Neural crest cell (in vitro differentiated cells): ENCODE measurements around the gene IRF3. TPM values are rescaled to one million over a fixed set of nuclear protein-coding genes. Genes with fewer than 3 reads are reported as not detected.

ENCODE experiments used
- DNase-seq: peaks from one replicate; pipeline ENCODE4 v3.0.0; 2021; ENCODE audit warnings: low read depth, mixed read lengths, low spot score
- H3K27ac Mint-ChIP-seq: one replicate; pipeline ENCODE4 v1.8.0; 2021; ENCODE audit warnings: mild to moderate bottlenecking, mixed read lengths; ENCODE audit not compliant: unreplicated experiment
- H3K27me3 Mint-ChIP-seq: 2 replicates; pipeline ENCODE4 v1.8.0; 2021; ENCODE audit warnings: low read depth, mild to moderate bottlenecking, mixed read lengths
- H3K36me3 Mint-ChIP-seq: 2 replicates; pipeline ENCODE4 v1.8.0; 2021; ENCODE audit warnings: low read depth, mild to moderate bottlenecking, mixed read lengths
- H3K4me1 Mint-ChIP-seq: 2 replicates; pipeline ENCODE4 v1.8.0; 2021; ENCODE audit warnings: mixed read lengths
- H3K4me3 Mint-ChIP-seq: one replicate; pipeline ENCODE4 v1.8.0; 2021; ENCODE audit warnings: mild to moderate bottlenecking, mixed read lengths
- H3K9me3 Mint-ChIP-seq: 2 replicates; pipeline ENCODE4 v1.8.0; 2021; ENCODE audit warnings: mixed read lengths
- total RNA-seq: library from RNA; stranded (reverse); gene quantifications from 2 replicates; pipeline ENCODE4 v1.2.1, GENCODE V29; 2021
- TF ChIP-seq, protein P1 (sequence below): fragments of 200-600 bp; sonication (generic); conservative IDR thresholded peaks from 2 replicates; pipeline ENCODE4 v1.5.0; 2021; ENCODE audit warnings: antibody characterized with exemption, mild to moderate bottlenecking

IRF3 gene
- total RNA-seq, 1 donor from 2014 or later, result 76.0 TPM

DNA sequence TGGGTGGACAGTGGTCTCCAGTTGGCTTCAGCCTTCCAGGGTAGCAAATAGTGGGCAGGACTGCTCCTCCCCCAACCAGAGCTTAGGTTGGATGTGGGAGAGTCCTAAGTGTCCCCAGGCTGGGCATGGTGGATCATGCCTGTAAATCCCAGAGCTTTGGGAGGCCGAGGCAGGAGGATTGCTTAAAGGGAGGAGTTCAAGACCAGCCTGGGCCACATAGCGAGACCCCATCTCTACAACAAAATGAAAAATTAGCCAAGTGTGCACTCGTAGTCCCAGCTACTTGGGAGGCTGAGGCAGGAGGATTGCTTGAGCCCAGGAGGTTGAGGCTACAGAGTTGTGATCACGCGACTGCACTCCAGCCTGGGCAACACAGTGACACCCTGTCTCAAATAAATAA is 33.1 kb downstream of the IRF3 start:
- H3K9me3 Mint-ChIP-seq, result no peaks in the 10 kb centered on the region
- H3K4me3 Mint-ChIP-seq, result no peak overlapping the region

DNA sequence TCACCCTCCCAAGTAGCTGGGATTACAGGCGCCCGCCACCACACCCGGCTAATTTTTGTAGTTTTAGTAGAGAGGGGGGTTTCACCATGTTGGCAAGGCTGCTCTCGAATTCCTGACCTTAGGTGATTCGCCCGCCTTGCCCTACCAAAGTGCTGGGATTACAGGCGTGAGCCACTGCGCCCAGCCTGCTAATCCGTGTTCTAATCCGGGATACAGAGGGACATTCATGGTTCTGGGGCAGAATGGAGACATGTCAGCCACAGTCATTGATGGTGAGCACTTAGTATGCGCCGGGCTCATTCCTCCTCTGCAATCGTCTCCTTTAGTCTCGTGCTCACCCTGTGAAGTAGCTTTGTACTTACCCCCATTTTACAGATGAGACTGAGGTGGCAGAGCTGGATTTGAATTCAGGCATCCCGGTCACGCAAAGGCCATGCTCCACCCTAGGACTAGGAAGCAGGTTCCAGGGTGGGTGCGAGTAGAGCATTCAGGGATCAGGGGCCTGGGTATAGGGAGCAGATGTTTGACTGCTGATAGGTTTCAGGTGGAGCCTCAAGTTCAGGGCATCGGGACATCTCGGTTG is 34.0 kb downstream of the IRF3 start:
- TF ChIP-seq, protein P1, sequence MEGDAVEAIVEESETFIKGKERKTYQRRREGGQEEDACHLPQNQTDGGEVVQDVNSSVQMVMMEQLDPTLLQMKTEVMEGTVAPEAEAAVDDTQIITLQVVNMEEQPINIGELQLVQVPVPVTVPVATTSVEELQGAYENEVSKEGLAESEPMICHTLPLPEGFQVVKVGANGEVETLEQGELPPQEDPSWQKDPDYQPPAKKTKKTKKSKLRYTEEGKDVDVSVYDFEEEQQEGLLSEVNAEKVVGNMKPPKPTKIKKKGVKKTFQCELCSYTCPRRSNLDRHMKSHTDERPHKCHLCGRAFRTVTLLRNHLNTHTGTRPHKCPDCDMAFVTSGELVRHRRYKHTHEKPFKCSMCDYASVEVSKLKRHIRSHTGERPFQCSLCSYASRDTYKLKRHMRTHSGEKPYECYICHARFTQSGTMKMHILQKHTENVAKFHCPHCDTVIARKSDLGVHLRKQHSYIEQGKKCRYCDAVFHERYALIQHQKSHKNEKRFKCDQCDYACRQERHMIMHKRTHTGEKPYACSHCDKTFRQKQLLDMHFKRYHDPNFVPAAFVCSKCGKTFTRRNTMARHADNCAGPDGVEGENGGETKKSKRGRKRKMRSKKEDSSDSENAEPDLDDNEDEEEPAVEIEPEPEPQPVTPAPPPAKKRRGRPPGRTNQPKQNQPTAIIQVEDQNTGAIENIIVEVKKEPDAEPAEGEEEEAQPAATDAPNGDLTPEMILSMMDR, result no peak
- H3K27ac Mint-ChIP-seq, result no peak overlapping the region
- H3K4me3 Mint-ChIP-seq, result peak overlapping the region; percentile 57
- no peaks in the 10 kb centered on the region for H3K9me3 Mint-ChIP-seq
- H3K27me3 Mint-ChIP-seq, result peaks cover 23% of the 10 kb centered on the region
- H3K4me1 Mint-ChIP-seq, result peaks cover 21% of the 10 kb centered on the region
- DNase-seq, result no peak
- H3K36me3 Mint-ChIP-seq, result peaks cover 6% of the 10 kb centered on the region

More for the DNA sequence above, 33.1 kb downstream of the IRF3 start:
- TF ChIP-seq, protein P1, result no peak
- H3K27me3 Mint-ChIP-seq, result peaks cover 30% of the 10 kb centered on the region
- H3K36me3 Mint-ChIP-seq, result peaks cover 6% of the 10 kb centered on the region
- peaks cover 25% of the 10 kb centered on the region for H3K4me1 Mint-ChIP-seq
- H3K27ac Mint-ChIP-seq, result no peak overlapping the region
- DNase-seq, result no peak

DNA sequence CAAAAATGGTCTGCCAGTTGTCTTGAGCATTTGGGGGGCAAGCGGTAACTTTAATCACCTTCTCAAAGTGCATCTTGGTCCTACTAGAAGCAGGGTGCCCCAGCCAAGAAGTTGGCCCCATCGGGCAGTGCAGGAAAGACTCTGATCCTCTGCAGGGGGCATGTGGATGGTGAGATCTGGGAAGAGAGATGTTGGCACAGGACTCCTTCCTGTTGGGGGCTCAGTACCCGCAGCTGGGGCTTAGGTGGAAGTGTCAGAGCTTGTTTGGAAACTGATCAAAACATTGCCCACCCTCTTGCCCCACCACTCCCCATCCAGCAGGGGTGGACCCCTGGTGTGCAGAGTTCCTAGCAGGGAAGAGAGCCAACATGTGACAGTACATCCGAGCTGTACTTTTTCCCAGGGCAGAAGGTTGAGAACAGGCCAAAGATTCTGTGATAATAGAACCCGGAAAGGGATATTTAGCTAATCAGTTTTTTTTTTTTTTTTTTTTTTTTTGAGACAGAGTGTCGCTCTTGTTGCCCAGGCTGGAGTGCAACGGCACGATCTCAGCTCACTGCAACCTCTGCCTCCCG is 34.6 kb downstream of the IRF3 start:
- no peaks in the 10 kb centered on the region for H3K9me3 Mint-ChIP-seq
- peaks cover 15% of the 10 kb centered on the region for H3K4me1 Mint-ChIP-seq
- TF ChIP-seq, protein P1, result no peak
- peak overlapping the region; percentile 61 for H3K4me3 Mint-ChIP-seq
- no peak for DNase-seq
- H3K36me3 Mint-ChIP-seq, result peaks cover 6% of the 10 kb centered on the region
- peak overlapping the region; percentile 83 for H3K27ac Mint-ChIP-seq
- peaks cover 17% of the 10 kb centered on the region for H3K27me3 Mint-ChIP-seq

DNA sequence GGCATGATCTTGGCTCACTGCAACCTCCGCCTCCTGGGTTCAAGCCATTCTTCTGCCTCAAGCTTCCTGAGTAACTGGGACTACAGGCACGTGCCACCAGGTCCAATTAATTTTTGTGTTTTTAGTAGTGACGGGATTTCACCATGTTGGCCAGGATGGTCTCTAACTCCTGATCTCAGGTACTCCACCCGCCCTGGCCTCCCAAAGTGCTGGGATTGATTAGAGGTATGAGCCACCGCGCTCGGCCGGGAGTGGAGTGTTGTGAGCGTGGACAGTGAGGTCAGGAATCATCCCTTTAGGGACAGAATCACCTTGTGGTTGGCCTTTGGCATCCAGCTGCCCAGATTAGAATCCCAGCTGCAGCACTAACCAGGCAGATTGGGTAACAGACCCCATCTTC is 36.0 kb downstream of the IRF3 start:
- Mint-ChIP-seq H3K4me3 (peak overlapping the region; percentile 9), H3K4me1 (peaks cover under 1% of the 10 kb centered on the region), H3K36me3 (peaks cover 6% of the 10 kb centered on the region)

DNA sequence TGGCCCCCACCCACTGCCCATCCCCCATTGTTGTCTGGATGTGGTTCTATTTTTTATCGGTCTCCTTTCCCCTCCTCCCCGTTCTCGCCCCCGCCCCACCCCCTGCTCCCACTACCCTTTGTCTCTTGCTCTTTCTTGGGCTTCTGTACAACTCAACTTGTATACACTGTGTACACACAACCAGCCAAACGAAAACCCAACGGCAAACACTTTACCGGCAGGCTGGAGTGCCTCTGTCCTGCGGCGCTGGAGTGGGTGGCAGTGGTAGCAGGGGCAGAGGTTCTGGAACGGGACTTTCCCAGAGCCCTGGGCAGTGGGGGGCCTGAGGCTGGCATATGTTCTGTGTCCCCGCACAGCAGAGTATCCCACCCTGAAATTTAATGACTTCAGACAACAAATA is 39.4 kb downstream of the IRF3 start:
- Mint-ChIP-seq H3K4me3 (no peak overlapping the region), H3K4me1 (no peaks in the 10 kb centered on the region), H3K27ac (no peak overlapping the region), H3K9me3 (no peaks in the 10 kb centered on the region), H3K27me3 (no peaks in the 10 kb centered on the region), H3K36me3 (peaks cover 12% of the 10 kb centered on the region)
- TF ChIP-seq, protein P1, result no peak
- DNase-seq, result no peak

More for the DNA sequence above, 36.0 kb downstream of the IRF3 start:
- Mint-ChIP-seq H3K27me3 (peaks cover 2% of the 10 kb centered on the region), H3K27ac (no peak overlapping the region), H3K9me3 (no peaks in the 10 kb centered on the region)
- no peak for DNase-seq
- TF ChIP-seq, protein P1, result no peak
